HG03108 (cell line): ENCODE data around the gene HECW1.

ENCODE experiments used
- ATAC-seq: cut with Tn5 transposase; IDR thresholded peaks from one replicate; pipeline ENCODE4 v1.9.1; 2021; ENCODE audit warnings: moderate library complexity; ENCODE audit not compliant: unreplicated experiment

Gene HECW1

GRCh38 chr7:43486634-43487033 is 374.2 kb downstream of the HECW1 start:
- no peak for ATAC-seq

GRCh38 chr7:43487731-43488073 is 375.3 kb downstream of the HECW1 start:
- ATAC-seq = no peak

- ATAC-seq = no peak
These were observed 376.8 kb downstream of the HECW1 start for GRCh38 chr7:43489257-43489656.

GRCh38 chr7:43490016-43490415 is 377.6 kb downstream of the HECW1 start:
- no peak for ATAC-seq

GRCh38 chr7:43491123-43491522 is 378.7 kb downstream of the HECW1 start:
- no peak for ATAC-seq

GRCh38 chr7:43491984-43492383 is 379.5 kb downstream of the HECW1 start:
- no peak for ATAC-seq

- ATAC-seq = no peak
These were observed 380.4 kb downstream of the HECW1 start for GRCh38 chr7:43492896-43493295.

- no peak for ATAC-seq
These were observed 383.1 kb downstream of the HECW1 start for GRCh38 chr7:43495572-43495971.

GRCh38 chr7:43496596-43496995 is 384.1 kb downstream of the HECW1 start:
- ATAC-seq = no peak

GRCh38 chr7:43501870-43502269 is 389.4 kb downstream of the HECW1 start:
- no peak for ATAC-seq

GRCh38 chr7:43502941-43503340 is 390.5 kb downstream of the HECW1 start:
- ATAC-seq = no peak

GRCh38 chr7:43505412-43505811 is 393.0 kb downstream of the HECW1 start:
- no peak for ATAC-seq

GRCh38 chr7:43506460-43506859 is 394.0 kb downstream of the HECW1 start:
- no peak for ATAC-seq

GRCh38 chr7:43508461-43508860 is 396.0 kb downstream of the HECW1 start:
- no peak for ATAC-seq

GRCh38 chr7:43509906-43510305 is 397.5 kb downstream of the HECW1 start:
- ATAC-seq = no peak

GRCh38 chr7:43511029-43511428 is 398.6 kb downstream of the HECW1 start:
- ATAC-seq = no peak

GRCh38 chr7:43511769-43512515 is 399.5 kb downstream of the HECW1 start:
- no peak for ATAC-seq

- ATAC-seq = no peak
These were observed 400.8 kb downstream of the HECW1 start for GRCh38 chr7:43513251-43513650.

- peak; percentile 78 for ATAC-seq
These were observed 404.3 kb downstream of the HECW1 start for GRCh38 chr7:43516581-43517342.

- ATAC-seq = no peak
These were observed 405.0 kb downstream of the HECW1 start for GRCh38 chr7:43517464-43517863.

- no peak for ATAC-seq
These were observed 407.8 kb downstream of the HECW1 start for GRCh38 chr7:43520201-43520600.

GRCh38 chr7:43522406-43523156 is 410.1 kb downstream of the HECW1 start:
- ATAC-seq = no peak
